CD8-positive, alpha-beta memory T cell (primary cell): Measurements from ENCODE around the gene ANP32E. TPM values are rescaled to one million over a fixed set of nuclear protein-coding genes. Genes with fewer than 3 reads are reported as not detected.

Source experiments
- CTCF ChIA-PET: fragments of 350-600 bp; sonication (Branson Sonifier 250); formaldehyde crosslinking; loops from one replicate; lab custom pipeline; 2021; ENCODE audit warnings: antibody characterized with exemption; lab: Charles Lee
- POLR2A ChIA-PET: fragments of 350-600 bp; sonication (Branson Sonifier 250); formaldehyde crosslinking; loops from one replicate; lab custom pipeline; 2021; ENCODE audit warnings: antibody characterized with exemption; lab: Charles Lee
- DNase-seq, 5 donors: peaks; one replicate each; pipeline versions ENCODE4 v3.0.0 to v3.0.0-alpha.2; 2020 to 2022; ENCODE audit warnings: mixed read lengths in 1 of 5
- H3K27ac ChIP-seq: one replicate; pipeline ENCODE4 v1.7.0; 2013; ENCODE audit warnings: low read depth, mild to moderate bottlenecking, low read length, moderate library complexity
- H3K27me3 ChIP-seq: 2 replicates; pipeline ENCODE4 v1.7.0; 2013; ENCODE audit warnings: low read length, mild to moderate bottlenecking; ENCODE audit not compliant: insufficient read depth, poor library complexity, severe bottlenecking
- H3K36me3 ChIP-seq: 2 replicates; pipeline ENCODE4 v1.7.0; 2013; ENCODE audit warnings: mild to moderate bottlenecking, low read length, moderate library complexity; ENCODE audit not compliant: insufficient read depth
- H3K4me1 ChIP-seq: 2 replicates; pipeline ENCODE4 v1.7.0; 2013; ENCODE audit warnings: mild to moderate bottlenecking, low read length, moderate library complexity; ENCODE audit not compliant: insufficient read depth
- H3K4me3 ChIP-seq: 2 replicates; pipeline ENCODE4 v1.7.0; 2013; ENCODE audit warnings: mild to moderate bottlenecking, low read length
- H3K9me3 ChIP-seq: 2 replicates; pipeline ENCODE4 v1.7.0; 2013; ENCODE audit warnings: mild to moderate bottlenecking, low read length
- H3K27ac Mint-ChIP-seq, 8 donors: one replicate each; pipeline ENCODE4 v1.8.0; 2020 to 2021; ENCODE audit warnings: mixed read lengths in 8 of 8, mild to moderate bottlenecking in 6 of 8, inconsistent platforms in 3 of 8, moderate library complexity in 3 of 8
- H3K27me3 Mint-ChIP-seq, 2 donors: one replicate each; pipeline ENCODE4 v1.8.0; 2020 to 2021; ENCODE audit warnings: mixed read lengths in 2 of 2, mild to moderate bottlenecking in 1 of 2, moderate library complexity in 1 of 2
- H3K36me3 Mint-ChIP-seq, 3 donors: one replicate each; pipeline ENCODE4 v1.8.0; 2020 to 2021; ENCODE audit warnings: mixed read lengths in 3 of 3, inconsistent platforms in 1 of 3, mild to moderate bottlenecking in 1 of 3
- H3K4me1 Mint-ChIP-seq, 3 donors: one replicate each; pipeline ENCODE4 v1.8.0; 2020 to 2021; ENCODE audit warnings: mixed read lengths in 3 of 3, inconsistent platforms in 1 of 3, mild to moderate bottlenecking in 1 of 3
- H3K4me3 Mint-ChIP-seq, 7 donors: one replicate each; pipeline ENCODE4 v1.8.0; 2020 to 2021; ENCODE audit warnings: mixed read lengths in 7 of 7, mild to moderate bottlenecking in 6 of 7, moderate library complexity in 4 of 7, inconsistent platforms in 2 of 7
- H3K9me3 Mint-ChIP-seq, 5 donors: one replicate each; pipeline ENCODE4 v1.8.0; 2020 to 2022; ENCODE audit warnings: mixed read lengths in 5 of 5, mild to moderate bottlenecking in 3 of 5, moderate library complexity in 2 of 5, inconsistent platforms in 1 of 5
- polyA plus RNA-seq: library from polyadenylated mRNA; unstranded; fragments of 300-500 nt; fragmentation: Illumina TruSeq; gene quantifications from one replicate; pipeline ENCODE4 v1.2.3, GENCODE V29; 2021
- total RNA-seq, 2 experiments: library from RNA; stranded (reverse); gene quantifications; one replicate each; pipeline ENCODE4 v1.2.3, GENCODE V29; 2021

The ANP32E gene
- total and polyA plus RNA-seq, 3 experiments from 2014 or later = 57.9 to 154 (median 154) TPM

DNA sequence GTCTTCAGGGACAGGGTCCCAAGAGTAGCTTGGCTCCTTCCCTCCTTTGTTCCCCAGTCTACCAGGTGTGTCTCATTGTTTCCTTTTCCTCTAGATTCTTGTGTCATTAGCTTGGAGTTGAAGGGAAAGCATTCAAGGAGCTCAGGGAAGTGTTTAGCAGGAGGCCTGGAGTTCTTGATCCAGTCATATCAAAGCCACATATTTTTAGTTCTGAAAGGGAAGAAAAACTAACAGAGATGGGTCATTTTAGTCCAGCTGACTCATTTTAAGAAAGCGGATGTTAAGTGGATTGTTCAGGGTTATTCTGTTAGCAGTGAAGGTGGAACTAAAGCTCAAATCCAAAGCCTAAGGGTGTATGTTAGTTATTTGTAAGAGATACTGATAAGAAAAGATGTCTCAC, 37.4 kb upstream of the ANP32E start:
- Mint-ChIP-seq H3K4me1 (peaks cover 8 to 16% (median 12%) of the 10 kb centered on the region in 3 donors), H3K9me3 (no peaks in the 10 kb centered on the region), H3K27me3 (peaks cover 0 to 5% of the 10 kb centered on the region in 2 donors), H3K36me3 (peaks cover 8 to 15% (median 10%) of the 10 kb centered on the region in 3 donors), H3K27ac (no peak overlapping the region), H3K4me3 (no peak overlapping the region)
- Histone ChIP-seq H3K9me3 (no peaks in the 10 kb centered on the region), H3K27me3 (no peaks in the 10 kb centered on the region), H3K4me3 (no peak overlapping the region), H3K27ac (no peak overlapping the region), H3K36me3 (no peaks in the 10 kb centered on the region), H3K4me1 (peaks cover 8% of the 10 kb centered on the region)
- POLR2A ChIA-PET = no interaction called here
- CTCF ChIA-PET = interaction anchor here (0.8 to 6.5 kb wide), 3 partner anchors 11 to 17 kb away, joined by 3 to 32 read pairs (median 3); partner anchors contain the start of gene CA14
- DNase-seq = no peak

DNA sequence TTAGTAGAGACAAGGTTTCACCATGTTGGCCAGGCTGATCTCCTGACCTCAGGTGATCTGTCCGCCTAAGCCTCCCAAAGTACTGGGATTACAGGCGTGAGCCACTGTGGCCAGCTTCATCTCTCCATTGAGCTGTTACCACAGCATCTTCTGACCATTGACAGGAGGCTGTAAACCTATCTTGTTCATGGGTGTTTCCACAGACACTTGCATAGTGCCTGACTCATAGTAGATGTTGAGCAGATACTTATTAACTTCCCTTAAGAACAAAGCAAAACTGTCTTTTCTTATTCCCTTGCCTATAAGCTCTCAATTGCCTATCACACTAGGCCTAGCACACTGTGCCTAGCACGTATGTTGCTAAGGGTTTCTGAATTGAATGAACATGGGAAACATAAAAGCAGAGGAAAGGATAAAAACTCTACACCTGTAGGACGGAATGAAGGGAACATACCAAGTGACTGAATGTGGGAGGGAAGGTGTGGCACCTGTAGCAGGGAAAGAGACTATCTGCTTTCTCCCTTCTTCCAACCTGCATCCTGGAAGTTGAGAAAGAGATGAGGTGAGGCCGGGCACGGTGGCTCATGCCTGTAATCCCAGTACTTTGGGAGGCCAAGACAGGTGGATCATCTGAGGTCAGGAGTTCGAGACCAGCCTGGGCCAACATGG, 35.5 kb upstream of the ANP32E start:
- Histone ChIP-seq H3K9me3 (no peaks in the 10 kb centered on the region), H3K36me3 (peaks cover 6% of the 10 kb centered on the region), H3K4me3 (no peak overlapping the region), H3K27ac (no peak overlapping the region), H3K4me1 (peaks cover 24% of the 10 kb centered on the region), H3K27me3 (no peaks in the 10 kb centered on the region)
- Mint-ChIP-seq H3K36me3 (peaks cover 7 to 32% (median 12%) of the 10 kb centered on the region in 3 donors), H3K4me1 (peaks cover 24 to 32% (median 30%) of the 10 kb centered on the region in 3 donors), H3K27me3 (peaks cover 0 to 5% of the 10 kb centered on the region in 2 donors), H3K9me3 (no peaks in the 10 kb centered on the region), H3K27ac (no peak overlapping the region), H3K4me3 (no peak overlapping the region)
- no peak for DNase-seq
- POLR2A ChIA-PET = interaction anchor here (1.0 kb wide), 1 partner anchor 36 kb away, joined by 3 read pairs; no protein-coding TSS in a partner anchor
- CTCF ChIA-PET = interaction anchor here (1.2 to 6.5 kb wide), 2 partner anchors 10 to 16 kb away, joined by 4 to 32 read pairs; partner anchors contain the start of gene CA14

DNA sequence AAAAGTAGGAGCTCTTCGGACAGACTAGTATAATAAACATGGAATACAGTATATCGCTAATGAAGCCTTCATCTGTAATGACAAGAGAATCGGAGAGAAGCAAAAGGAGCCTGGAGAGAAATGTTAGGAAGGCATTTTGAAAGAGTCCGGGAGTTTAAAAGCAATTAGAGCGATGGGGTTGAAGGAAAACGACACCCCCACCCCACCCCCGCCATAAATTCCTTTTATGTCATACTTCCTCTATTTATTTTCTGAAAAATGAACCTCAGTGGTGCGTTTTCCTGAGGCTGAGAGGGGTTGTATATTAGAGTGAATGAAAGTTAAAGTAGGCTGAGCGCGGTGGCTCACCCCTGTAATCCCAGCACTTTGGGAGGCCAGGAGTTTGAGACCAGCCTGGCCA, 33.5 kb upstream of the ANP32E start:
- Histone ChIP-seq H3K36me3 (peaks cover 18% of the 10 kb centered on the region), H3K9me3 (no peaks in the 10 kb centered on the region), H3K4me1 (peaks cover 24% of the 10 kb centered on the region), H3K27ac (peak overlapping the region; percentile 94), H3K27me3 (no peaks in the 10 kb centered on the region), H3K4me3 (peak overlapping the region; percentile 77)
- H3K9me3 Mint-ChIP-seq = no peaks in the 10 kb centered on the region
- H3K36me3 Mint-ChIP-seq = peaks cover 4 to 51% (median 12%) of the 10 kb centered on the region in 3 donors
- peak overlapping the region; percentile 88 to 100 (median 97) for H3K27ac Mint-ChIP-seq
- no peak for DNase-seq
- H3K4me1 Mint-ChIP-seq = peaks cover 24 to 35% (median 32%) of the 10 kb centered on the region in 3 donors
- ChIA-PET POLR2A (interaction anchor here (0.6 to 1.5 kb wide), 6 partner anchors 9 to 95 kb away, joined by 3 to 12 read pairs (median 4); partner anchors contain the start of genes CIART and RPRD2), CTCF (interaction anchor here (1.2 to 6.5 kb wide), 3 partner anchors 10 to 14 kb away, joined by 4 to 32 read pairs (median 8); partner anchors contain the start of gene CA14)
- H3K27me3 Mint-ChIP-seq = peaks cover 0 to 5% of the 10 kb centered on the region in 2 donors
- H3K4me3 Mint-ChIP-seq = peak overlapping the region; percentile 91 to 98 (median 93)

DNA sequence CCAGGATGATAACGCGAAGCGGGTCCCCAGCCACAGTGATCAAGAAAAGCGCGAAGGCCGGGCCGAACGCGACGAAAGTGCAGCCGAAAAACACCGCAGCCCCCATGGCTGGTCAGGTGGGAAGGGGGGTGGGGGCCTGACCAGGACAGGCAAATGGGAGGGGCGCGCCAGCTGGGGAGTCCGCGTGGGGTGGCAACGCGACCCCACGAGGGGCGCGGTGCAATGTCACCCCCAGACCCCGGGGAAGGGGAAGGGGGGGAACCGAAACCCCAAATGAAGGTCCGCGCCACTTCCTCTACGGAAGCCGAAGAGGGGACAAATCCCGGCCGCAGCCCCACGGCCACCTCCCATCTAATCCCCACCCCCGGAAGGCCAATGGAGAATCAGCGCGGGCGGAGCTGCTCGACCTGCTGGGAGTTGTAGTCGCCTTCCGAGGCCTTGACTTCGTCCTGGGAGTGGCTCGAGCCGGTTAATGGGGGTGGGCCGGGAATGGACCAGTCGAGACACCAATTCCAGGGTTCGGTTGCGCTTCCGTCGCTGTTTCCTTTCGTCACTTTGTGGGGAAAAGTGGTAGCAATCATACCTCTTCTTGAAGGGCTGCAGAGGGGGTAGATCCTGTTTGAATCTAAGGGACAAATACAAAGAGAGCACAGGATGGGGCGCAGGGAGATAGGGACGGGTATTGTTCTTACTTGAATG, 32.9 kb upstream of the ANP32E start, which contains the start of gene APH1A:
APH1A (minus strand) TSS at position 312 of the 699 bp plus-strand sequence; CDS start at position 106, 206 bp downstream.
- Histone ChIP-seq H3K4me3 (peak within 1 kb of the TSS; percentile 77), H3K27me3 (no peaks in the 10 kb centered on the region), H3K36me3 (peaks cover 18% of the 10 kb centered on the region), H3K27ac (peak within 1 kb of the TSS; percentile 94), H3K9me3 (no peaks in the 10 kb centered on the region), H3K4me1 (peaks cover 24% of the 10 kb centered on the region)
- POLR2A ChIA-PET = interaction anchor here (0.6 to 1.5 kb wide), 7 partner anchors 9 to 95 kb away, joined by 3 to 12 read pairs (median 4); partner anchors contain the start of genes CIART and RPRD2
- H3K27ac Mint-ChIP-seq = peak within 1 kb of the TSS; percentile 88 to 100 (median 97)
- DNase-seq = peak; percentile 87 to 95 (median 88)
- H3K27me3 Mint-ChIP-seq = peaks cover 0 to 5% of the 10 kb centered on the region in 2 donors
- H3K9me3 Mint-ChIP-seq = no peaks in the 10 kb centered on the region
- peak within 1 kb of the TSS; percentile 91 to 98 (median 93) for H3K4me3 Mint-ChIP-seq
- peaks cover 24 to 35% (median 32%) of the 10 kb centered on the region in 3 donors for H3K4me1 Mint-ChIP-seq
- CTCF ChIA-PET = interaction anchor here (0.8 to 6.5 kb wide), 5 partner anchors 9 to 29 kb away, joined by 3 to 32 read pairs (median 4); partner anchors contain the start of gene CA14
- H3K36me3 Mint-ChIP-seq = peaks cover 3 to 52% (median 12%) of the 10 kb centered on the region in 3 donors

DNA sequence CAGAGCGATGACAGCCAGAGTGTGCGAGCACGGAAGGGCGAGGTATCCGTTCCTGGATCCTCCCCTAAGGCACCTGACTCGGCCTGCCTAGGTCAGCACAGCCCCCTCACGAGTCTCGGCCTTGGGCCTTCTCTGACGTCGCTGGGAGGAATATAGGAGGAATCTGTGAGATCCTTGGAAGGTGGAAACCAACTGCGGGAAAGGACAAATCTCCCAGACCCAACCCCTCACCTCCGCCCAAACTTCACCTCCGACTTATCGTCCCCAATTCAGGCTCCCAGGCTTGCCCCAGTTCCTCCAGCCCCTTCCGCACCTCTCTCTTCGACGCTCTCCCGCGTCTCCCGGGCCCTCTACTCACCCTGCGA, 32.4 kb upstream of the ANP32E start:
- CTCF ChIA-PET = interaction anchor here (0.8 to 6.5 kb wide), 4 partner anchors 8 to 30 kb away, joined by 3 to 32 read pairs (median 6); partner anchors contain the start of gene CA14
- POLR2A ChIA-PET = interaction anchor here (0.6 to 1.5 kb wide), 3 partner anchors 27 to 96 kb away, joined by 3 to 11 read pairs (median 4); partner anchors contain the start of gene RPRD2
- Histone ChIP-seq H3K27ac (peak overlapping the region; percentile 94), H3K36me3 (peaks cover 18% of the 10 kb centered on the region), H3K4me3 (peak overlapping the region; percentile 77), H3K27me3 (no peaks in the 10 kb centered on the region), H3K9me3 (no peaks in the 10 kb centered on the region), H3K4me1 (peaks cover 24% of the 10 kb centered on the region)
- peaks cover 24 to 35% (median 32%) of the 10 kb centered on the region in 3 donors for H3K4me1 Mint-ChIP-seq
- H3K27ac Mint-ChIP-seq = peak overlapping the region; percentile 88 to 100 (median 97)
- H3K9me3 Mint-ChIP-seq = no peaks in the 10 kb centered on the region
- H3K27me3 Mint-ChIP-seq = peaks cover 0 to 5% of the 10 kb centered on the region in 2 donors
- H3K4me3 Mint-ChIP-seq = peak overlapping the region; percentile 91 to 98 (median 93)
- peaks cover 0 to 50% (median 10%) of the 10 kb centered on the region in 3 donors for H3K36me3 Mint-ChIP-seq
- peak; percentile 16 to 70 (median 47) for DNase-seq

DNA sequence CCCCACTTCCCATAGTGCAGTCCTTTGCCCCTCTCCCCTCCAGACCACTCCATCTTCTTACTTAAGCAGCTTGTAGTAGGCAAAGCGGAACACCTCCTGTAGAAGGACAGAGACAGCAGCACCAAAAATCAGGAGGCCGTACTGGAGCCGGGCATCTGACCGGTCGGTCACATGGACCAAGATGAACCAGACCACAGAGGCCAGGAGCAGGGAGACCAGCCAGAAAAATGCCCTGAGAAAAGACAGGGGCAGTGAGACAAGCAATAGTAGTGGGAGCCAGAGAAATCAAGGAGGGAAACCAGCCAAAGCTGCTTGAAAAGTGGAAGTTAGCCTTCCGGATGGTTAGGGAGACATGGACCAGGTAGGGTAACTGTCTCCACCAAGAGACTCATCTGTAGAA, 32.0 kb upstream of the ANP32E start:
- peaks cover 0 to 50% (median 10%) of the 10 kb centered on the region in 3 donors for H3K36me3 Mint-ChIP-seq
- Histone ChIP-seq H3K9me3 (no peaks in the 10 kb centered on the region), H3K4me3 (peak overlapping the region; percentile 77), H3K4me1 (peaks cover 24% of the 10 kb centered on the region), H3K36me3 (peaks cover 18% of the 10 kb centered on the region), H3K27ac (peak overlapping the region; percentile 94), H3K27me3 (no peaks in the 10 kb centered on the region)
- H3K4me3 Mint-ChIP-seq = peak overlapping the region; percentile 91 to 98 (median 93)
- POLR2A ChIA-PET = no interaction called here
- CTCF ChIA-PET = interaction anchor here (6.5 kb wide), 1 partner anchor 12 kb away, joined by 32 read pairs; the partner anchor contains the start of gene CA14
- H3K27ac Mint-ChIP-seq = peak overlapping the region; percentile 88 to 100 (median 97)
- H3K4me1 Mint-ChIP-seq = peaks cover 24 to 35% (median 32%) of the 10 kb centered on the region in 3 donors
- H3K9me3 Mint-ChIP-seq = no peaks in the 10 kb centered on the region
- H3K27me3 Mint-ChIP-seq = peaks cover 0 to 5% of the 10 kb centered on the region in 2 donors
- DNase-seq = no peak

DNA sequence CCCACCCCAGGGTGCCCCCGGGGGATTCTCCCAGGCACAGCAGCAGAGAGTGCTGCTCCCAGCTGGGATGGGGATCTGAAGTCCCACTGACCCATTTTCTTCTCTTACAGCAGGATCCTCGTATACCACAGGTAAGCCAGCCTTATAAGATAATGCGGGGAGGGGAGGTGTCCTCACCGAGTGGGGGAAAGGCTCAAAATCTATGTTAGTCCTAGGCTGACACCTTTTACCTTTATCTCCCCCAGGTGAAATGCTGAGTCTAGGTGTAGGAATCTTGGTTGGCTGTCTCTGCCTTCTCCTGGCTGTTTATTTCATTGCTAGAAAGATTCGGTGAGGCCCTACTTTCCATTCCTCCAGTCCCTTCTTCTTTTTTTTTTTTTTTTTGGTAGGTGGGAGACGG, 27.6 kb upstream of the ANP32E start:
- Histone ChIP-seq H3K36me3 (peaks cover 18% of the 10 kb centered on the region), H3K4me1 (peaks cover 16% of the 10 kb centered on the region), H3K9me3 (no peaks in the 10 kb centered on the region), H3K27ac (no peak overlapping the region), H3K27me3 (no peaks in the 10 kb centered on the region), H3K4me3 (no peak overlapping the region)
- H3K9me3 Mint-ChIP-seq = no peaks in the 10 kb centered on the region
- no peak for DNase-seq
- ChIA-PET POLR2A (no interaction called here), CTCF (interaction anchor here (1.5 kb wide), 1 partner anchor 14 kb away, joined by 5 read pairs; no protein-coding TSS in a partner anchor)
- peaks cover 18 to 25% (median 18%) of the 10 kb centered on the region in 3 donors for H3K4me1 Mint-ChIP-seq
- H3K27me3 Mint-ChIP-seq = peaks cover 5 to 9% of the 10 kb centered on the region in 2 donors
- H3K36me3 Mint-ChIP-seq = peaks cover 0 to 42% (median 6%) of the 10 kb centered on the region in 3 donors
- peak overlapping the region in 1 of 8 donors; percentile 27 for H3K27ac Mint-ChIP-seq
- no peak overlapping the region for H3K4me3 Mint-ChIP-seq
